Stimulated activated CD8-positive, alpha-beta memory T cell treated with anti-CD3 and anti-CD28 coated beads, Interleukin-12 subunit alpha, Interleukin-12 subunit beta, amount 100 ng/mL, for 24 hours (primary cell): ENCODE data around the gene LGI4.
"Not testable (repeated sequence)": the region's sequence is repeated elsewhere in the genome, so short reads cannot be mapped to it uniquely, and the experiment has no call there.

Experiments
- DNase-seq: peaks from one replicate; pipeline ENCODE4 v3.0.0-alpha.2; 2020; ENCODE audit errors: extremely low read depth

LGI4 gene

GRCh38 chr19:35160629-35161433 is 26.0 kb upstream of the LGI4 start:
- DNase-seq, result no peak

- no peak for DNase-seq
These were observed 24.7 kb upstream of the LGI4 start for GRCh38 chr19:35159606-35160005.

GRCh38 chr19:35157431-35157830 is 22.6 kb upstream of the LGI4 start:
- no peak for DNase-seq

- no peak for DNase-seq
These were observed 21.8 kb upstream of the LGI4 start for GRCh38 chr19:35156673-35157014.

DNA sequence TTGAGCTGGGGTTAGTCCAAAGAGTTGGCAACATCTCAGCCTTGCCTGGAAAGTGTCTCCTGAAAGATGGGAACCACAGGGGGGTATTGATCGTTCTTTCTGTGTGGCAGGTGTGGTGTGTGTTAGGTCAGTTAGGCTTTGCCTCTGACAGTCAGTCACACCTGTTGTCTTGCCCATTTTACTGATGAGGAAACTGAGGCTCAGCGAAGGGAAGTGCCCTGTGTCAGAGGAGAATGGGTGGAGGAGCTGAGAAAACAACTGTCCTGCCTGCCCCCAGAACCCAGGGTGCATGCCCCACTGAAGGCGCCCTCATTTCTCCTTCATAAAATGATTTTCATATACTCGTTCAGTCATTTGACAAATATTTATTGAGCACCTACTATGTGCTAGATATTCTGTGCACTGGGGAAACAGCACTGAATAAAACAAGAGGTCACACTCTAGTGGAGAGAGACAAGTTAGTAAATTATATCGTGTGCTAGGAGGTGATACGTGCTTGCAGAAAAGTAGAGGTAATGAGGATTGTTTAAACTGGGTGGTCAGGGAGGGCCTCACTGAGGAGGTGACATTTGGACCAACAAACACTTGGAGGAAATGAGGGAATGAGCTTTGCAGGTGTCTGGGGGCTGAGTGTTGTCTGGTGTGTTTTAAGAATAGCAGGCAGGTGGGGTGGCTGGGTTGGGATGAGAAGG is 21.3 kb upstream of the LGI4 start:
- no peak for DNase-seq

DNA sequence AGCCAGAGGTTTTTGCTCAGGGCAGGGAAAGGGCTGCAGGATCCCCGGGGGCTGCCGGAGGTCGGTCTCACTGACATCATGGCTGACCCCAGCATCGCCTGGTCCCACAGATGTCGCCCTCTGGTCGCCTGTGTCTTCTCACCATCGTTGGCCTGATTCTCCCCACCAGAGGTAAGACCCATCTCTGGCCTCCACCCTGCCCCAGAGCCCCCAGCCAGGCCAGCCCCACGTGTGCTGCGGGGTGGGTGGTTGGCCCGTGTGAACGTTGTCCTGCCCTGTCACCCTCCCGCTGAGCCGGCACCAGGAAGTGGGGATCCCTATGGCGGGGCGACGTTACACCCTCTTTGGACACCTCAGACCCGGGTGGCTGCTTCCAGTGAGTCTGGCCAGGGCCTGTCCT is 20.6 kb upstream of the LGI4 start:
- DNase-seq, result no peak

- peak; percentile 71 for DNase-seq
These were observed 19.9 kb upstream of the LGI4 start, which contains the start of gene FXYD5 for GRCh38 chr19:35154525-35155406. Gene FXYD5 (plus strand): TSS chr19:35154735. CDS start chr19:35155551, 816 bp downstream.

- peak; percentile 59 for DNase-seq
These were observed 19.1 kb upstream of the LGI4 start for GRCh38 chr19:35153701-35154524.

DNA sequence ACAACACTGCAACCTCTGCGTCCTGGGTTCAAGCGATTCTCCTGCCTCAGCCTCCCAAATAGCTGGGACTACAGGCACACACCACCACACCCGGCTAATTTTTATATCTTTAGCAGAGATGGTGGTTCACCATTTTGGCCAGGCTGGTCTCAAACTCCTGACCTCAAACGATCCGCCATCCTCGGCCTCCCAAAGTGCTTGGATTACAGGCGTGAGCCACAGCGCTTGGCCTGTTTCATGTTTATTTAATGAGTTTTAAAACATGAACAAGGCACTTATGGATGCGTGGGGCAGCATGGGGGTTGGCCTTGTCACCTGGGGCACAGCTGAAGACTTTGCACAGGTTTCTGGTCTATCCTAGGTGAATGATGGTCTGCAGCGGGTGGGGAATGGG is 18.3 kb upstream of the LGI4 start:
- not testable (repeated sequence) for DNase-seq

DNA sequence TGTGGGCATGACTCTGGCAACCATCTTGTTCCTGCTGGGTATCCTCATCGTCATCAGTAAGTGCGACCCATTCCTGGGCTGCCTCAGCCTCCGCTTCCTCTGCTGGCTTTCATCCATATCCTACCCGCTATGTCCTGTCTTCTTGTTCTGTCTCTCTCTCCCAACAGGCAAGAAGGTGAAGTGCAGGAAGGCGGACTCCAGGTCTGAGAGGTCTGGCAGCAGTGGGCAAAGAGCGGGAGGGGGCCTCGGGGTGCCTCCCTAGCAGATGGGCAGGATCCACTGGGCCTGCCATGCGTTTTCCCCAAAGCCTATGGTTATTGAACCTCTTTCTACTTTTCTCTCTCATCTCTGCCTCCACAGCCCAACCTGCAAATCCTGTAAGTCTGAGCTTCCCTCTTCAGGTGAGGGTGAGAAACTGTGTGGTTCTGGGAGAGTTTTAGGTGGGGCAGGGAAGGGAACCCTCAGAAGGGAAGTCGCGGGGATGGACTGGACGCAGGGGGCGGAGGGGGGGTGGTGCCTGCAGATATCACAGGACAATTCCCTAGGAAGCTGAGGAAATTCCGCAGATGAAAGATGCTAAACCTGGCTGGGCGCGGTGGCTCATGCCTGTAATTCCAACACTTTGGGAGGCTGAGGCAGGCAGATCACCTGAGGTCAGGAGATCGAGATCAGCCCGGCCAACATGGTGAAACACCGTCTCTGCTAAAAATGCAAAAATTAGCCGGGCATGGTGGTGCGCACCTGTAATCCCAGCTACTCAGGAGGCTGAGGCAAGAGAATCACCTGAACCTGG is 16.6 kb upstream of the LGI4 start:
- no peak for DNase-seq

- DNase-seq, result no peak
These were observed 15.6 kb upstream of the LGI4 start for GRCh38 chr19:35150445-35150844.

- DNase-seq, result no peak
These were observed 14.6 kb upstream of the LGI4 start for GRCh38 chr19:35149463-35149862.

DNA sequence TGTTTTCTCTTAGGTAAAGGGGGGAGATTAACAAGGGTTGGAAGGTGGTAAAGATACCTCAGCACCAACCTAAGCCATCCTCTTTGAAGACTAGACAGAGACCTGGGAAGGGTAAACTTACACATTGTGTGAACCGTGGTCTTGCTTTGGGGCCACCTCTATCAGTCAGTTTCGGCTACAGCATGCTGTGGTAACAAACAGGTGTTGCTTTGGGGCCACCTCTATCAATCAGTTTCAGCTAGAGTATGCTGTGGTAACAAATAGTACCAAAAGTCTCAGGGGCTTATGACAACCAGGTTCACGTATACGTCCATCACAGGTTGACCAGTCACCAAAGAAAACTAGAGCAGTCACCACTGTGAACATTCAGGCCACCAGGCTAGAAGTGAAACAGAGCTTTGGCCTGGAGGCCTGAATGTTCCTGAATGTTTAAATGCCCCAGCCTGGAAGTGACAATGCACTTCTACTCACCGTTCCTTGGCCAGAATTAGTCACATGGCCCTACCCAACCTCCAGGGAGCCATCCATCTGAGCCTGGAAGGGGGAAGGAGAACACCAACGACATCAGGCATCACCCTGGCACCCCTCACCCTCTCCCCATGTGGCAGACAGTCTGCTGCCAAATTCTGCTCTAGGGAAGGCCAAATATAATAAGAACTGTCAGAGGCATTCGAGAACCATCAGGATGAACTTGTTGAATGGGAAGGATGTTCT is 12.0 kb upstream of the LGI4 start:
- DNase-seq, result no peak

GRCh38 chr19:35144600-35145436 is 10.0 kb upstream of the LGI4 start:
- DNase-seq, result no peak

- no peak for DNase-seq
These were observed 9.4 kb upstream of the LGI4 start for GRCh38 chr19:35144259-35144599.

GRCh38 chr19:35143818-35144217 is 9.0 kb upstream of the LGI4 start:
- DNase-seq, result no peak

- no peak for DNase-seq
These were observed 8.4 kb upstream of the LGI4 start, which contains the start of gene FXYD7 for GRCh38 chr19:35143231-35143715. Gene FXYD7 (plus strand): TSS chr19:35143255. CDS start chr19:35143334, 79 bp downstream.

DNA sequence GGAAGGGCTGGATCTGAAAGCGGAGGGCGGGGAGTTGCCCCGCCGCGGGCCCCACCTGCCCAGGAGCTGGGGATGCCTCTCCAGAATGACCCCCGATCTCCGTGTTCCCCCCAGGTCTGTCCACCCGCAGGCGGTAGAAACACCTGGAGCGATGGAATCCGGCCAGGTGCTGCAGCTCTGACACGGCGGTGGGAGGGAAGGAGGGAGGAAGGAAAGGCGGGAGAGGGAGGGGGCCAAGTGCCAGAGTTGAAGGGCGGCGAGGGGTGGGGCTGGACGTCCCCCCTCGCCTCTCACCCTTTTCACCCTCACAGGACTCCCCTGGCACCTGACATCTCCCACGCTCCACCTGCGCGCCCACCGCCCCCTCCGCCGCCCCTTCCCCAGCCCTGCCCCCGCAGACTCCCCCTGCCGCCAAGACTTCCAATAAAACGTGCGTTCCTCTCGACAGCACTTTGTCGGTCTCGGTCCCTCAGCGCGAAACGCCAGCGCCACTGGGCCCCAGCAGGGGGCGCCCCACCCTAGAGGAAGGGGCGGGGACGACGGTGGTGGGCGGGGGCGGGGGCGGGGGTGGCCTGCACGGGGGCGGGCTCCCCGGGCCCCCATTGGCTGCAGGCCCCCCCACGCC is 7.9 kb upstream of the LGI4 start:
- no peak for DNase-seq
